ENCODE results near the gene CDK17.

Gene CDK17

DNA sequence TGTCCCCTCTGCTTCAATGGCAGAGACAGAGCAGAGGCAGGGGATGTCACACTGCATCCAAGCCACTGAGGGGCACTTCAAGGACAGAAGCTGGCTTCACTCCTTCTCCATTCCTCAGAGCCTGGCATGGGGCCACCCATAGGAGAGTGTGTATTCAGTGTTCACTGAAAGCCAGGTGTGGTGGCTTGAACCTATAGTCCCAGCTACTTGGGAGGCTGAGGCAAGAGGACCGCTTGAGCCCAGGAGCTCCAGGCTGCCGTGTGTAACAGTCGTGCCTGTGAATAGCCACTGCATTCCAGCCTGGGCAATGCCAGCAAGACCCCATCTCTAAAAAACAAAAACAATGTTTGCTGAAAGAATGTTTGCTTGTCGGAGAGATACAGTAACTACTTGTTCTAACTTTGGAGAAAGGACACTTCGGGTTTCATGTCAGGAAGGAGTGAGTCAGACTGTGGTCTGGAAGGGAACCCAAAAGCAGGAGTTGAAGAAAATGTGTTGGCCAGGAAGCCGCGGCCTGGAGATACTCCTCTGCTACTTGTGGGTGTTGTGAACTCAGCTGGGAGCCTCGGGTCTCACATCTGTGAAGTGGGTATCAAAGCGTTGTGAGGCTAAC lies 162.7 kb downstream of the CDK17 start:
- DNase-seq (ENCODE audit: low spot score) = peak; percentile 79

DNA sequence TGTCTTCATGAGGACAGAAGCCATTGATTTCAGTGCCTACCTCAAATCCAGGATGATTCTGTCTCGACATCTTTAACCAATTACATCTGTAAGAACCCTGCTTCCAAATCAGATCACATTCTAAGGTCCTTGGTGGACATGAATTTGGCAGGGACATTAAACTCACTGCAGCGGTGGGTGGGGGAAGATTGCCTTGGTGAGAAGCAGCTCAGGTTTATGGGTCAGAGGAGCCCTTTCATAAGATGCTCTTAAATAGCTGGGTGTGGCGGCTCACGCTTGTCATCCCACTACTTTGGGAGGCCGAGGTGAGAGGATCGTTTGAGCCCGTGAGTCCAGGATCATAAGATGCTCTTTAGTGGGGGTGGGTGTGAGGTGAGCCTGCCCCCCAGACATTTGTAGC lies 163.2 kb downstream of the CDK17 start:
- DNase-seq (ENCODE audit: low spot score) = no peak

DNA sequence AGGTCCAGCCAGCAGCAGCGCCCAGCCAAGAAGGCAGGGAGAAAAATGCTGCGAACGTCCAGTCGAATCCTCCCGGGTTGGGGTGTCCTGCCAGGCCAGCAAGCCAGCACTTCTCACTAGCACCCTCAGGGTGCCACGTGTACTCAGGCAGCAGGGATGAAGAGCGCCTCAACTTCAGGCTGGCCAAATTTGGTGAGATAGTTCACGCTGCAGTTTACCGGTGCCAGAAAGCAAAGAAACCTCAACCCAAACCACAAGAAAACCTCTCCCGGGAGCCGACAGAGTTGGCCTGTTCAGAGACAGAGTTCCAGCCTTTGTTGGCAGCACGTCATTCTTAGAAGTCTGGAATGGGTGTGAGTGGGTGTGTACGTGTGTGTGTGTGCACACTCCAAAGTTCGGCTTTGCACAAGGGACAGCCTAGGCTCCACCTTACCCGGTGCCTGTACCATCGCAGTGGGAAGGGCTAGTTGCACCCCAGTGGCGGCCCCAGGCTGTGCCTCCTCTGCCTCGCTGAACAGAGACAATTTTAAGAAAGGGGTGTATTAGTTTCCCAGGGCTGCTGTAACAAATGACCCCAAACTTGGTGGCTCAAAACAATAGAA lies 163.9 kb downstream of the CDK17 start:
- peak; percentile 34 for DNase-seq (ENCODE audit: low spot score)

DNA sequence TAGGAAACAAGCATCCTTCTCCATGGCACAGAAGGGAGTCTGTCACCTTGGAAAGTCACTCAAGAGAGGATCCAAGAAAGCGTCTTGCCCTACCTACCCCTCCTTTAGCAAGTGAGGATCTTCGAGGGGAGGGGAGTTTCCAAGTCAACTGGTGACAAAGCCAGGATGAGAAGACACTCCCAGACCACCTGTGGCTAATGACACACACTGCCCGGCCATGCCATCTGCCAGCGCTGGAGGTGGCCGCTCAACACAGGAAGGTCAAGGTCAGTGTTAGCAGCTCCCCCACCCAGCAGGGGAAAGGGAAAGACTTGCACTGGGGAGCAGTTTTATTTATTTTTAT lies 164.8 kb downstream of the CDK17 start:
- no peak for DNase-seq (ENCODE audit: low spot score)

DNA sequence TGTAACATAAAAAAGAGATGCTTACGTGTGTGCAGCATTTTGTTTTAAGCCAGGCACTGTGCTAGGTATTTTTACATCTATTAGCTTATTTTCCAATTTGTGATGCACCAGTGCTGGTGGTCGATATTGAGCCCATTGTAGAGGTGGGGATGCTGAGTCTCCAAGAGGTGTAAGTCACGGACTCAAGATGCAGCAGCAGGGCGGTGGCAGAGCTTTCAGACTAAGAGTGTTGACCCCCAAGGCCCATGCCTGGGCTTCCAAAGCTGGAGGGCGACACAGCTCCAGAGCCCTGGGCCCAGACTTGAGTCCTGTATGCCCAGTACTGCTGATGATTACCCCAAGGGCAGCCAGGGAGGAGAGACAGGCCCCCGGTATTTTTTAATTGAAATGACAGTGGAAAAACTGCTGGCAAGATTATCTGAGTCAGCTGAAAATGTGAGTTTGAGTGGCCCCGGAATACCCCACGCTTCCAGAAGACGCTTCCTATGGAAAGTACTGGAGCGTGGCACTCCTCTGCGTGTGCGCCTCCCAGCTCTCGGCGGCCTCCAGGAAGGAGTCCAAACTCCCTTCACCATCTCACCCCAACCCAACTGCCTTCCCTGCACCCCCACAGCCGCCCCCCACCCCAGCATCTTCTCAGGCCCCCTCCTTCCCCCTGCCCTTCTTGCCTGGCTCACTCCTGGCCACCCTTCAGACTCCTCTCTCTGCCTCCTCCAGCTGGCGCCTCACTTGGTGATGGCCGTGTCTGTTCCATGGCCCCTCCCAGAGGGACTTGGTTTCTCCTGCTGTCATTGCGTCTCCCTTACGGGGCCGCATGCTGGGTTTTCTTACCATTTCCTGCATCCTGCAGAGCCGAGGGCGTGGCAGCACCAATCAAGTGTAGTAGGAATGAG lies 165.4 kb downstream of the CDK17 start:
- DNase-seq (ENCODE audit: low spot score) = no peak

DNA sequence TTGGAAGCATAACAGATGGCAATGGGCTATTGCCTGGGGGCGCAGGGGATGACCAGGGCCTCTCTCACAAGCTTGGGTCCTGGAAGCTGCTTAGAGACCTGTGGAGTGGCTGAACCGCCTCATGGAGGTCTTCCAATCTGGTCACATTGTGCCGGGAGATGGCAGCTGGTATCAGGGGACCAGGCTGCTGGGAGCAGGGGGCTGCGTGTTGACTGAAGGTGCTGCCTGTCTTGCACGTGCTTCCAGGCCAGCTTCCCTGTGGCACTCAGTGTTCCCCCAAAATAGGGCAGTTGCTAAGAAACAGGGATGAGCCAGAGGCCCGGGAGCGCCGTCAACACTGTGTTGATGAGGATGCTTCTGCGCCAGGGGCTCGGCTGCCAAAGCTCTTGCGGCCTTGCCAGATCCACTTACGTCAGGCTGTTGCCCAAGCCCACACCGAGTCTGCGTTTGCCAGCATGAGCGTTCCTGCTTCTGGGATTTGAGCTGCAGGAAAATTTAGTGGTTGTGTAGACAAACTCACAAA lies 166.2 kb downstream of the CDK17 start:
- no peak for DNase-seq (ENCODE audit: low spot score)

DNA sequence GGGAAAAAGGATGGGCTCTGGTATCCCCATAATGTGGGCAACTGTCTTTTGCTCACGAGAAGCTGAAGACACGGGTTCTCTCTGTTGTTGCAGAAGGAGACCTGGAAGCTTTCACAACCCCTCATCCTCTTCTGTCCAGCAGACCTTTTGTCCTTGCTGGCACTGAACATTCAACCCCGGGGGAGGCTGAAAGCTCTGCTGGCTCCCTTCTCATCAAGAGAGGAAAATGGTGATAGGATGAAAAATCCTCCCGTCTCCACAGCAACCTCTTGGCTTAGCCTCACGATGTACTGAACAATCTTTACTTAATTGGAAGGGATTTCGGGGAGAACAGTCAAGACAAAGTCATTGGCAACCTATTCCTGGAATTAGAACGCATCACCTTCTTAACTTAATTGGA lies 167.1 kb downstream of the CDK17 start:
- no peak for DNase-seq (ENCODE audit: low spot score)

DNA sequence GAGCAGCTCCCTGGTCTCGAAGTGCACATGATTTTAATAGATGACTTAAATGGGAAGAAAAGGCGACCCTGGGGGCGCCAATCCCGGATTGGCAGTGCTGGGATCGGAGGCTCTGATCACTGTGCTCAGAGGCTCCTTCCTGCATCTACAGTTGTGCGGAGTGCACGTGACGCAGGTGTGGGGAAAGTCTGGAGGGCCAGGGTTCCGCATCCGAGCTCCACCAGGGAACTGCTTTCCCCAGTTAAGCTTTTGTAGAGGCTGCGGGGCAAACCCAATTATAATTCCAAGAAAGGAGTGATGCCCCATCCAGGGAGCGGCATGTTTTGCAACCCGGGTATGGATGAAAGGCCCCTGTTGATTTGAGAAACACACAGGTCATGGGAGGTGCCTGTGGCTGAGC lies 169.6 kb downstream of the CDK17 start:
- DNase-seq (ENCODE audit: low spot score) = no peak

DNA sequence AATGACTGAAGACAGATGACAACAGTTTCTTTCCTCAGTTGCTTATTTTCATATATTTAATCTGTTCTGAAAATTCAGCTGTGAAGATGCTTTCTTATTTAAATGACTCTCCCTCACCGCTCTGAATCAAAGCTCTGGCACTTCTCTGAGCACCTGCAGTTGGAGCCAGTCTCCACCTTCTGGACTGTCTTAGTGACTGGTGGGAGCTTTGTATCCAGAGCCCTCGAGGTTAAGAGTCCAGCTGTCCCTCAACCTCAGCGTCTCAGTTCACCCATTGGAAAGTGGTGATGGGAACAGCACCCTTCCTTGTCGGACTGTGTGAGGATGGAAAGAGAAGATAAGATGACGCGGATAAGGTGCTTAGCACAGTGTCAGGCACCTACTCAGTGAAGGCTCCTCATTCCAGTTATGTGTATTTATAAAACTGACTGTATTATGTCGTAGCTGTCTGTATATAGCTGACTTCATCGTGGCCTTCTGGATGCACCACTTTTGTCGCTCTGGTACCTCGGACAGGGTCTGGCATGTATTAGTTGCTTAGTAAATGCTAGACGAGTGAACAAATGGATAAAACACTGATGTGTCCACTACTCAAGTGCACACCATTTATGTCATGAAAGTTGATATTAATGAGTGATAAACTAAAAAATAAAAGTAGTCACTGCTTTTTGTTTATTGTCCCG lies 171.5 kb downstream of the CDK17 start:
- no peak for DNase-seq (ENCODE audit: low spot score)
